Measurements from ENCODE around the gene NAPB.

DNA sequence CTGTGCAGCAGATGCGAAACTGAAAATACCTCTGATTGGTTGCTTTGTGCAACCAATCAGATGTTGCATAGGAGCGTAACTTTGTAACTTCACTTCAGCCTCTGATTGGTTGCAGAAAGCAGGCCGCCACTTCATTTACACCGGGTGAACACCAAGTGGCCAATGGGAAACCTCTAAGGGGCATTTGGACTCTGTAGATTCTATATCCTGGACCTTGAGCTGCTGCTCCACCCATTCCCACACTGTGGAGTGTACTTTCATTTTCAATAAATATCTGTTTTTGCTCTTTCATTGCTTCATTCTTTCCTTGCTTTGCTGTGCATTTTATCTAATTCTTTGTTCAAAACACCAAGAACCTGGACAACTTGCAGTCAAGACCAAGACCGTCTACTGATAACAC lies 84.8 kb downstream of the NAPB start:
- TF ChIP-seq, protein P1, sequence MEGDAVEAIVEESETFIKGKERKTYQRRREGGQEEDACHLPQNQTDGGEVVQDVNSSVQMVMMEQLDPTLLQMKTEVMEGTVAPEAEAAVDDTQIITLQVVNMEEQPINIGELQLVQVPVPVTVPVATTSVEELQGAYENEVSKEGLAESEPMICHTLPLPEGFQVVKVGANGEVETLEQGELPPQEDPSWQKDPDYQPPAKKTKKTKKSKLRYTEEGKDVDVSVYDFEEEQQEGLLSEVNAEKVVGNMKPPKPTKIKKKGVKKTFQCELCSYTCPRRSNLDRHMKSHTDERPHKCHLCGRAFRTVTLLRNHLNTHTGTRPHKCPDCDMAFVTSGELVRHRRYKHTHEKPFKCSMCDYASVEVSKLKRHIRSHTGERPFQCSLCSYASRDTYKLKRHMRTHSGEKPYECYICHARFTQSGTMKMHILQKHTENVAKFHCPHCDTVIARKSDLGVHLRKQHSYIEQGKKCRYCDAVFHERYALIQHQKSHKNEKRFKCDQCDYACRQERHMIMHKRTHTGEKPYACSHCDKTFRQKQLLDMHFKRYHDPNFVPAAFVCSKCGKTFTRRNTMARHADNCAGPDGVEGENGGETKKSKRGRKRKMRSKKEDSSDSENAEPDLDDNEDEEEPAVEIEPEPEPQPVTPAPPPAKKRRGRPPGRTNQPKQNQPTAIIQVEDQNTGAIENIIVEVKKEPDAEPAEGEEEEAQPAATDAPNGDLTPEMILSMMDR (IDR thresholded peaks at IDR 0.05): no peak
- no peak for TF ChIP-seq TCF7L2 (IDR thresholded peaks at IDR 0.05; ENCODE audit: low read depth, low read length)
- no peak for TF ChIP-seq POLR2AphosphoS5 (IDR thresholded peaks at IDR 0.05; ENCODE audit: low read depth, low read length)
- TF ChIP-seq, protein P2, sequence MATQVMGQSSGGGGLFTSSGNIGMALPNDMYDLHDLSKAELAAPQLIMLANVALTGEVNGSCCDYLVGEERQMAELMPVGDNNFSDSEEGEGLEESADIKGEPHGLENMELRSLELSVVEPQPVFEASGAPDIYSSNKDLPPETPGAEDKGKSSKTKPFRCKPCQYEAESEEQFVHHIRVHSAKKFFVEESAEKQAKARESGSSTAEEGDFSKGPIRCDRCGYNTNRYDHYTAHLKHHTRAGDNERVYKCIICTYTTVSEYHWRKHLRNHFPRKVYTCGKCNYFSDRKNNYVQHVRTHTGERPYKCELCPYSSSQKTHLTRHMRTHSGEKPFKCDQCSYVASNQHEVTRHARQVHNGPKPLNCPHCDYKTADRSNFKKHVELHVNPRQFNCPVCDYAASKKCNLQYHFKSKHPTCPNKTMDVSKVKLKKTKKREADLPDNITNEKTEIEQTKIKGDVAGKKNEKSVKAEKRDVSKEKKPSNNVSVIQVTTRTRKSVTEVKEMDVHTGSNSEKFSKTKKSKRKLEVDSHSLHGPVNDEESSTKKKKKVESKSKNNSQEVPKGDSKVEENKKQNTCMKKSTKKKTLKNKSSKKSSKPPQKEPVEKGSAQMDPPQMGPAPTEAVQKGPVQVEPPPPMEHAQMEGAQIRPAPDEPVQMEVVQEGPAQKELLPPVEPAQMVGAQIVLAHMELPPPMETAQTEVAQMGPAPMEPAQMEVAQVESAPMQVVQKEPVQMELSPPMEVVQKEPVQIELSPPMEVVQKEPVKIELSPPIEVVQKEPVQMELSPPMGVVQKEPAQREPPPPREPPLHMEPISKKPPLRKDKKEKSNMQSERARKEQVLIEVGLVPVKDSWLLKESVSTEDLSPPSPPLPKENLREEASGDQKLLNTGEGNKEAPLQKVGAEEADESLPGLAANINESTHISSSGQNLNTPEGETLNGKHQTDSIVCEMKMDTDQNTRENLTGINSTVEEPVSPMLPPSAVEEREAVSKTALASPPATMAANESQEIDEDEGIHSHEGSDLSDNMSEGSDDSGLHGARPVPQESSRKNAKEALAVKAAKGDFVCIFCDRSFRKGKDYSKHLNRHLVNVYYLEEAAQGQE (IDR thresholded peaks at IDR 0.05; ENCODE audit: insufficient read depth in 1 of 2, low read depth in 2 of 2, low read length in 1 of 2): no peak
